HFFc6 (cell line): ENCODE measurements around the gene ANKRD9. TPM values are rescaled to one million over a fixed set of nuclear protein-coding genes. Genes with fewer than 3 reads are reported as not detected.
"Not testable (repeated sequence)": the region's sequence is repeated elsewhere in the genome, so short reads cannot be mapped to it uniquely, and the experiment has no call there.

Source experiments
- DNase-seq: peaks from one replicate; pipeline ENCODE4 v3.0.0-alpha.2; 2018
- H3K27ac Mint-ChIP-seq: 2 replicates; pipeline ENCODE4 v1.8.0; 2020; ENCODE audit warnings: mild to moderate bottlenecking, mixed read lengths
- H3K27me3 Mint-ChIP-seq: 2 replicates; pipeline ENCODE4 v1.8.0; 2021; ENCODE audit warnings: mild to moderate bottlenecking, moderate library complexity, mixed read lengths; ENCODE audit not compliant: insufficient read depth
- H3K36me3 Mint-ChIP-seq: 2 replicates; pipeline ENCODE4 v1.8.0; 2021; ENCODE audit warnings: low read depth, mixed read lengths
- H3K4me1 Mint-ChIP-seq: 2 replicates; pipeline ENCODE4 v1.8.0; 2020; ENCODE audit warnings: low read depth, mixed read lengths
- H3K4me3 Mint-ChIP-seq: 2 replicates; pipeline ENCODE4 v1.8.0; 2020; ENCODE audit warnings: mild to moderate bottlenecking, moderate library complexity, mixed read lengths
- H3K9me3 Mint-ChIP-seq: 2 replicates; pipeline ENCODE4 v1.8.0; 2020; ENCODE audit warnings: mild to moderate bottlenecking, mixed read lengths
- CTCF ChIP-seq: fragments of 200-600 bp; sonication (generic); IDR thresholded peaks from 2 replicates; pipeline ENCODE4 v1.5.0; 2021; ENCODE audit warnings: antibody characterized with exemption, mild to moderate bottlenecking
- total RNA-seq, 6 experiments: library from RNA; stranded (reverse); fragmentation: NEBNext Ultra II Directional; extraction: Animal tissue kit (Norgen Biotek cat#: 25700); gene quantifications; 2 replicates in 1 of 6; 3 replicates in 5 of 6; pipeline ENCODE4 v1.2.3, GENCODE V29; 2021

ANKRD9 gene
- total RNA-seq, 6 experiments from 2014 or later = 13.4 to 18.0 (median 15.6) TPM

- DNase-seq = no peak
- no peaks in the 10 kb centered on the region for H3K36me3 Mint-ChIP-seq
These were observed 35.3 kb upstream of the ANKRD9 start for GRCh38 chr14:102544747-102545460.

GRCh38 chr14:102544046-102544746 lies 34.6 kb upstream of the ANKRD9 start:
- H3K36me3 Mint-ChIP-seq = no peaks in the 10 kb centered on the region
- H3K4me3 Mint-ChIP-seq = no peak overlapping the region
- peaks cover 19% of the 10 kb centered on the region for H3K4me1 Mint-ChIP-seq
- no peaks in the 10 kb centered on the region for H3K9me3 Mint-ChIP-seq
- no peak for DNase-seq
- no peak for TF ChIP-seq CTCF
- H3K27me3 Mint-ChIP-seq = peaks cover 18% of the 10 kb centered on the region
- no peak overlapping the region for H3K27ac Mint-ChIP-seq

More at GRCh38 chr14:102544747-102545460, 35.3 kb upstream of the ANKRD9 start:
- Mint-ChIP-seq H3K4me1 (peaks cover 19% of the 10 kb centered on the region), H3K9me3 (no peaks in the 10 kb centered on the region), H3K27me3 (peaks cover 18% of the 10 kb centered on the region), H3K27ac (no peak overlapping the region), H3K4me3 (no peak overlapping the region)
- TF ChIP-seq CTCF = no peak

GRCh38 chr14:102541771-102542170 lies 32.2 kb upstream of the ANKRD9 start:
- no peaks in the 10 kb centered on the region for H3K36me3 Mint-ChIP-seq
- H3K4me3 Mint-ChIP-seq = no peak overlapping the region
- H3K27me3 Mint-ChIP-seq = peaks cover 14% of the 10 kb centered on the region

GRCh38 chr14:102541029-102541491 lies 31.5 kb upstream of the ANKRD9 start:
- Mint-ChIP-seq H3K4me1 (peaks cover 10% of the 10 kb centered on the region), H3K27me3 (peaks cover 14% of the 10 kb centered on the region)
- H3K4me3 Mint-ChIP-seq, DNase-seq, H3K27ac Mint-ChIP-seq, H3K9me3 Mint-ChIP-seq, H3K36me3 Mint-ChIP-seq: not testable (repeated sequence)

More at GRCh38 chr14:102541771-102542170, 32.2 kb upstream of the ANKRD9 start:
- Mint-ChIP-seq H3K4me1 (peaks cover 10% of the 10 kb centered on the region), H3K9me3 (no peaks in the 10 kb centered on the region), H3K27ac (no peak overlapping the region)
- no peak for TF ChIP-seq CTCF
- no peak for DNase-seq

- Mint-ChIP-seq H3K9me3 (no peaks in the 10 kb centered on the region), H3K27ac (no peak overlapping the region)
These were observed 30.9 kb upstream of the ANKRD9 start for GRCh38 chr14:102540315-102541028.

More at GRCh38 chr14:102540315-102541028, 30.9 kb upstream of the ANKRD9 start:
- H3K36me3 Mint-ChIP-seq = no peaks in the 10 kb centered on the region
- H3K4me3 Mint-ChIP-seq = no peak overlapping the region
- peaks cover 9% of the 10 kb centered on the region for H3K27me3 Mint-ChIP-seq
- no peak for DNase-seq
- no peak for TF ChIP-seq CTCF
- peaks cover 4% of the 10 kb centered on the region for H3K4me1 Mint-ChIP-seq
